ENCODE measurements around the gene KDM3A. TPM values are rescaled to one million over a fixed set of nuclear protein-coding genes. Genes with fewer than 3 reads are reported as not detected.

KDM3A gene
- total RNA-seq, 1 donor from 2014 or later = 73.7 TPM

GRCh38 chr2:86420913-86421312, 20.3 kb upstream of the KDM3A start:
- H3K36me3 Mint-ChIP-seq (ENCODE audit: insufficient read depth) = no peaks in the 10 kb centered on the region

GRCh38 chr2:86426271-86426670, 14.9 kb upstream of the KDM3A start:
- Mint-ChIP-seq H3K36me3 (ENCODE audit: insufficient read depth) (no peaks in the 10 kb centered on the region), H3K9me3 (ENCODE audit: low read depth) (peaks cover 14% of the 10 kb centered on the region), H3K4me3 (ENCODE audit: low read depth) (no peak overlapping the region), H3K27ac (no peak overlapping the region), H3K4me1 (ENCODE audit: low read depth) (peaks cover 10% of the 10 kb centered on the region), H3K27me3 (peaks cover 31% of the 10 kb centered on the region)
- no peak for DNase-seq (ENCODE audit: low spot score, unreplicated experiment)
- TF ChIP-seq CTCF (IDR thresholded peaks at IDR 0.05; ENCODE audit: unreplicated experiment) = no peak

More at GRCh38 chr2:86420913-86421312, 20.3 kb upstream of the KDM3A start:
- H3K27ac Mint-ChIP-seq = no peak overlapping the region
- H3K9me3 Mint-ChIP-seq (ENCODE audit: low read depth) = no peaks in the 10 kb centered on the region
- H3K4me3 Mint-ChIP-seq (ENCODE audit: low read depth) = no peak overlapping the region
- peaks cover 29% of the 10 kb centered on the region for H3K27me3 Mint-ChIP-seq
- no peak for DNase-seq (ENCODE audit: low spot score, unreplicated experiment)
- peaks cover 4% of the 10 kb centered on the region for H3K4me1 Mint-ChIP-seq (ENCODE audit: low read depth)
- TF ChIP-seq CTCF (IDR thresholded peaks at IDR 0.05; ENCODE audit: unreplicated experiment) = no peak

GRCh38 chr2:86429335-86429734, 11.8 kb upstream of the KDM3A start:
- no peak for DNase-seq (ENCODE audit: low spot score, unreplicated experiment)
- Mint-ChIP-seq H3K27me3 (peaks cover 46% of the 10 kb centered on the region), H3K27ac (no peak overlapping the region), H3K9me3 (ENCODE audit: low read depth) (peaks cover 14% of the 10 kb centered on the region), H3K36me3 (ENCODE audit: insufficient read depth) (no peaks in the 10 kb centered on the region), H3K4me1 (ENCODE audit: low read depth) (peaks cover 10% of the 10 kb centered on the region), H3K4me3 (ENCODE audit: low read depth) (no peak overlapping the region)
- no peak for TF ChIP-seq CTCF (IDR thresholded peaks at IDR 0.05; ENCODE audit: unreplicated experiment)

GRCh38 chr2:86430368-86430767, 10.8 kb upstream of the KDM3A start:
- H3K4me1 Mint-ChIP-seq (ENCODE audit: low read depth) = peaks cover 9% of the 10 kb centered on the region
- DNase-seq (ENCODE audit: low spot score, unreplicated experiment) = no peak
- H3K27me3 Mint-ChIP-seq = peaks cover 42% of the 10 kb centered on the region
- no peaks in the 10 kb centered on the region for H3K36me3 Mint-ChIP-seq (ENCODE audit: insufficient read depth)
- no peak for TF ChIP-seq CTCF (IDR thresholded peaks at IDR 0.05; ENCODE audit: unreplicated experiment)
- H3K27ac Mint-ChIP-seq = no peak overlapping the region
- no peak overlapping the region for H3K4me3 Mint-ChIP-seq (ENCODE audit: low read depth)
- H3K9me3 Mint-ChIP-seq (ENCODE audit: low read depth) = peaks cover 14% of the 10 kb centered on the region

- DNase-seq (ENCODE audit: low spot score, unreplicated experiment) = no peak
- H3K4me3 Mint-ChIP-seq (ENCODE audit: low read depth) = no peak overlapping the region
- no peaks in the 10 kb centered on the region for H3K4me1 Mint-ChIP-seq (ENCODE audit: low read depth)
- peaks cover under 1% of the 10 kb centered on the region for H3K36me3 Mint-ChIP-seq (ENCODE audit: insufficient read depth)
- H3K27me3 Mint-ChIP-seq = peaks cover 34% of the 10 kb centered on the region
- peaks cover 27% of the 10 kb centered on the region for H3K9me3 Mint-ChIP-seq (ENCODE audit: low read depth)
- TF ChIP-seq CTCF (IDR thresholded peaks at IDR 0.05; ENCODE audit: unreplicated experiment) = no peak
- H3K27ac Mint-ChIP-seq = no peak overlapping the region
Observed at GRCh38 chr2:86433137-86433536, 8.0 kb upstream of the KDM3A start.

Measured in progenitor cell of endocrine pancreas (in vitro differentiated cells).